HS-27A (cell line): ENCODE data around the gene LRRIQ3.

Source experiments
- DNase-seq: peaks from one replicate; pipeline ENCODE4 v3.0.0-alpha.2; 2012; ENCODE audit warnings: low read depth, missing footprints

LRRIQ3 gene

DNA sequence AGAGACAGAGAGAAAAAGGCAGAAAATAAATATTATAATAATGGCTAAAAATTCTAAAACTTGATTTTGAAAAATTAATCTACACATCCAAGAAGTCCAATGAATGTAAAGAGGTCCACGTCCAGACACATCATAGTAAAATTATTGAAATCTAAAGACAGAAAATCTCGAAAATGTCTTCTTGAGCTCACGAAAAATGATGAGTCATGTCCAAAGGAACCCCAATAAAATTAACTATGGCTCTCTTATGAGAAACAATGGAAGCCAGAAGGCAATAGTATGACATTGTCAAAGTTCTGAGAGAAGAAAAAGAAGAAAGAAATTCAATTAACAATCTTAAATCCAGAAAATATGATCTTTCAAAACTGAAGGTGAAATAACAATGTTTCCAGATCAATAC is 84.6 kb downstream of the LRRIQ3 start:
- DNase-seq: no peak

DNA sequence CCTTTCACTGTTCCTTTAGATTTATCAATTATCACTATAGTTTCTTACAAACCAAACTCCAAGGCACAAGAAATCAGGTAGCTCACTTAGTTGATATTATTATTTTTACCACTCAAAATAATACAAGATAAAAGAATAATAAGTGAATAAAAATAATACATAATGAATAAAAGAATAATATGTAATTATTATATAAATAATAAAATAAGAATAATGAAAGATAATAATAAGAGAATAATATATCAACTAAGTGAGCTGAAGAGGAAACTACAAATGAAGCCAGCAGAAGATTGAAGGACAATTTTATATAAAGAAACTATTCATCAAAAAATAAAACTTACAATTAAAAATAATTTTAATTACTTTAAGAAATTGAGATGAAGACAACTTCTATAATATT is 90.6 kb downstream of the LRRIQ3 start:
- no peak for DNase-seq

GRCh38 chr1:74091371-74091770 is 106.6 kb downstream of the LRRIQ3 start:
- no peak for DNase-seq

DNA sequence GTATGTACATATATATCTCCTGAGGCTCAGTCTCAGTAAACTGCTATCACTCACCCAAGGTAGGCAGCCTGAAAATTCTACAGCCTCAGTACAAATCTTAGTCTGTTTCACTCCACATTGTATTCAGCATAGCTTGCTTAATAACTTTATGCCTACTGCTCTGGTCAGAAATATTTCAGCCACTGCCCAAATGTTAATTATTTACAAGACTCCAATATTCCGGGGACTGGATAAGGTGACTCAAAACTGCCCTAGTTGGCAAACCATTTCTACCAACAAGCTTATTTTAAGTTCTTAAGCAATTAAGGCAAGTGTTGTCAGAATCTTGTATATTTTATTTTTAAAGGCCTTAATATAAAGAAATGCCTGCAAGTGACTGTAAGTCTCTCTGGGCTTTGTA is 114.8 kb downstream of the LRRIQ3 start:
- DNase-seq: no peak

- DNase-seq: no peak
Observed at GRCh38 chr1:74065081-74065480, 132.9 kb downstream of the LRRIQ3 start.

- DNase-seq: no peak
Observed at GRCh38 chr1:74057719-74058118, 140.3 kb downstream of the LRRIQ3 start.

- DNase-seq: no peak
Observed at GRCh38 chr1:74053407-74053806, 144.6 kb downstream of the LRRIQ3 start.

DNA sequence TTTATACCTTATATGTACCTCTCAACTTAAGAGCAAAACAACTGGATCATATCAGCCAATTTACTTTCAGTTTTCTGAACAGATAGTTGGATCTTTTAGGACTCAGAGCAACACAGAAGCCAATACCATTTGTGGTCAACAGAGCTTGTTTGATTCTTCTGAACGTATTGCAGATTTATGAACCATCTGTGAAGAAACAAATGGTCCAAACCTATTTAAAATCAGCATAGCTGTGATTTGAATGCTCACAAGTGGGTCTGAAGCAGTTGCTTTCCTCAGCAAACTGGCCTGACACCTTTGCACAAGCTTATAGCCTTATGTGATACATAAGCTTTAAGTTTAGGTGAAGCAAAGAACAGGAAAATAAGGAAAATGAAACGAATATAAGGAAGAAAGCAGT is 147.6 kb downstream of the LRRIQ3 start:
- no peak for DNase-seq

GRCh38 chr1:74038042-74038441 is 159.9 kb downstream of the LRRIQ3 start:
- no peak for DNase-seq

DNA sequence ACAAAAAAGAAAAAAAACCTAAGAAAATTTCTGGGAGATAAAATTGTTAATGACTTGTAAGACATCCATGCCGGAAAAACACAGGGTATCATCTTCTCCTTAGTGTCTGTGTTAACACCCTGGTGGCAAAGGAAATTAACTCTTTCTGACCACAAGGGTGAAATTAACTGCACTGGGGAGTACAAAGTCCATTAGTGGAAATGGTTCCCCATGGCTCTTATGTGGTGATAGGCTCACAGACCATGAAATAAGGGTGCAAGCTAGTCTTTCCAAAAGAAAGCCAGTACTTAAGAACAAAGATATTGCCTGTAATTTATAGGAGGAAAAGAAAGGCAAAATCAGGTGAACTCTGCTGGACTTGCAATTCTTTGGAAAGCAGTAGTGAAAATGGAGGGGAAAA is 185.4 kb downstream of the LRRIQ3 start:
- DNase-seq: no peak

DNA sequence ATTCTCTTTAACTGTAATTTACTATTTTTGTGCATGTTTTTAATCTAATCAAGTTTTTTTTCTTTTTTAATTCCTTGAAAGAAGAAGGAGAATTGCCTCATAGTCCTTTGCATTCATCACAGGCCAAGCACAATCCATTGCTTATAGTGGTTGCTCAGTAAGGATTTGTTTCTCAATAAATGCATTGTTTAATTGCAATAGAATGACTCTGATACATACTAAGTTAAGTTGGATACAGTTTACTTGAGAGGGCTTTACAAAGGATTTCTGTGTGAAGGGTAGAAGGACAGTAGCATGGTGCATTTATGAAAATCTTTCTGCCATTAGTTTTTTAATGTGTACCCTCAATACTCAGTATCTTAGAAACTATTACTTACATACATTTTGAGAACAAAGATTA is 186.2 kb downstream of the LRRIQ3 start:
- no peak for DNase-seq

- DNase-seq: no peak
Observed at GRCh38 chr1:74010206-74010605, 187.8 kb downstream of the LRRIQ3 start.

DNA sequence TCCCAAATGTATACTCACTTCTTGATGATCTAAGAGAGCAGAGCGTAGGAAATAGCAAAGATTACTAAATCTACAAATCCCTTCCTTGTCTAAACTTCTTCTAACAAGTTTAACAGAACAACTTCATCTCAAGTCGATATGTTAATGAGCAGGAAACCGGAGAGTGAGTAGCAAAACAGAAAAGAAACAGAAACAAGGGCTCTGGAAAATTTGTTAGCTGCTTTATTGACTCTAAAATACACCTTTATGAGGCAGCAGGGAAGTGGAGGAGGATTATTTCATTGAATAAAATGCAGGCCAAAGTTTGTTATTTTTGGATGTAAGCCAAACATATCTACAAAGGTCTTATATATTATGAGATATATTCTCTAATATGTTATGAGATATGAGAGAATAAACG is 192.4 kb downstream of the LRRIQ3 start:
- no peak for DNase-seq

DNA sequence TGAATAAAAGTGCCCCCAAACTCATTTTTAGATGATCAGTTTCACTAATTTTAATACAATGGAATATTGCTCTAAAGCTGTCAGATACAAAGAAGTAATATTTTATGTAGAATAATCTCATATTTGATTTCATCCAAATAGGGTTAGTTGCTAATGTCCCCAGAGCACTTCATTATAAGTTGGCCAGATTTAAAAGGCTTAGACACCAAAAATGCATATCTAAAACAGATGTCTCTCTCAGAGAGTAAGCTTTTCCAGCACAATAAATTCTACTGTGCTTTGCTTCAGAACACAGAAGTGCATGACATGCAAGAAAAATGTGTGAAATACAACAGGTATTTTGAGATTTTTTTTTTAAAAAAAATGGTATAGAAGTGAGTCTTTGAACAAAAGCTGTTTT is 194.2 kb downstream of the LRRIQ3 start:
- DNase-seq: no peak

DNA sequence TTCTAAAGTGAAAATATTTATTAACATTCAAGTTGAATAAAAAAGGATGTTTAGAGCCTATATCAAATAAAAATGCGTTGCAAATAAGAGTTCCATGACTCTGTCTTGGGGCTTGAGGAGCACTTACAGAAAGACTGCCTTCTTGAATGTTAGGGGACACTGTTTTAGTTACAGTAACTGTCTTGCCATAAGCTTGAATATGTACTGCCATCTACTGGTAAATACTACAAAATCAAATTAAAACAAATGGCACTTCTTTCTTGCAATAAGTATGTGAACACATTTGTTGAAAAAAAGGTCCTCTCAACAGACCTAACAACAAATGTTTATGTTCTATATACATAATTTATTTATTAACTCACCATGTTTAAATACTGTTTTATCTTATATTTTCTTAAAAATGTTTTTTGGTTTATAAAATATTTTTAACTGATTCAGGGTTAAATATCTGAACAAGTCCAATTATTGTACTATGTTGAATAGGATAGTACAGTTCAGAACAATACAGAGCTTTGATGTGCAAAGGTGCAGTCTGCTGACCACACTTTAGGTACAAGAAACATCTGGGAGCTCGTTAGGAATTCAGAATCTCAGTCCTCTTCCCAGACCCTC is 199.5 kb downstream of the LRRIQ3 start:
- DNase-seq: peak; percentile 1

GRCh38 chr1:73980324-73981040 is 217.5 kb downstream of the LRRIQ3 start:
- no peak for DNase-seq

DNA sequence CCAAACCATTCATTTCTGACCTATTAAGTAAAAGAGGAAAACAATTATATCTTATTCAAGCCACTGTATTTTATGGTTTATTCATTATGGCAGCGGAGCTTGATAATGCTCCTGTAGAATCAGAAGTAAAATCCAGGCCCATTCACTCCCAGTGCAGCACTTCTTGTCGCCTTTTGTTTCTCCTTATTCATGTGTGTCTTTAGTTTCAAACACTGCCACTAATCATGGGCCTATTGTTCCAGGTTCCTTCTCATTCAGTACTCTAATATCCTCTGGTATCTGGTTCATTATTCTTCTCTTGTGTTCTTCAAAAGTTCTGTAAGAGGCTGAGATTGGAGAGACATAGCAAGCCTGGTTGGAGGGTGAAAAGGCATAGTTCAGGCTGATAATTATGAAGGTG is 218.3 kb downstream of the LRRIQ3 start:
- no peak for DNase-seq

- no peak for DNase-seq
Observed at GRCh38 chr1:73978964-73979363, 219.0 kb downstream of the LRRIQ3 start.
